H1 (cell line): ENCODE results near the gene GPC1. TPM values are rescaled to one million over a fixed set of nuclear protein-coding genes. Genes with fewer than 3 reads are reported as not detected.

ENCODE experiments used
- CTCF ChIA-PET: fragments of 300-600 bp; sonication (Branson Sonifier 250); formaldehyde crosslinking; loops from one replicate; lab custom pipeline; 2021; ENCODE audit not compliant: partially characterized antibody; lab: Charles Lee
- POLR2A ChIA-PET: fragments of 300-600 bp; sonication (Branson Sonifier 250); formaldehyde crosslinking; loops from one replicate; lab custom pipeline; 2021; ENCODE audit warnings: inconsistent platforms; ENCODE audit not compliant: partially characterized antibody; lab: Charles Lee
- DNase-seq, 2 experiments: peaks; one replicate each; pipeline versions ENCODE4 v3.0.0 to v3.0.0-alpha.2; 2010 to 2022; ENCODE audit warnings: low spot score in 2 of 2, low read depth in 1 of 2, mixed read lengths in 1 of 2
- FAIRE-seq: peaks from 2 replicates; lab custom pipeline; 2011; peaks lifted over from hg19 to GRCh38; lab: Jason Lieb, UNC
- H2AFZ ChIP-seq: 2 replicates; pipeline ENCODE4 v1.8.1; 2012; ENCODE audit warnings: low read length, inconsistent platforms
- H2AK5ac ChIP-seq: 2 replicates; pipeline ENCODE4 v1.6.1; 2013; ENCODE audit warnings: low read depth, low read length
- H2BK120ac ChIP-seq: replicated peaks from 2 replicates; pipeline ENCODE3; 2013; ENCODE audit warnings: low read depth, low read length, inconsistent platforms
- H2BK12ac ChIP-seq: 2 replicates; pipeline ENCODE4 v1.6.1; 2013; ENCODE audit warnings: low read depth, low read length
- H2BK15ac ChIP-seq: 2 replicates; pipeline ENCODE4 v1.6.1; 2013; ENCODE audit warnings: low read length
- H2BK20ac ChIP-seq: 2 replicates; pipeline ENCODE4 v1.6.1; 2013; ENCODE audit warnings: low read length
- H2BK5ac ChIP-seq: 2 replicates; pipeline ENCODE4 v1.6.1; 2013; ENCODE audit warnings: low read depth, low read length
- H3K14ac ChIP-seq: 2 replicates; pipeline ENCODE4 v1.6.1; 2013; ENCODE audit warnings: inconsistent platforms; ENCODE audit not compliant: insufficient read length
- H3K18ac ChIP-seq: 2 replicates; pipeline ENCODE4 v1.6.1; 2013; ENCODE audit warnings: low read length; ENCODE audit errors: extremely low read depth
- H3K23ac ChIP-seq: 2 replicates; pipeline ENCODE4 v1.6.1; 2013; ENCODE audit warnings: inconsistent platforms; ENCODE audit not compliant: insufficient read length
- H3K23me2 ChIP-seq: 2 replicates; pipeline ENCODE4 v1.6.1; 2013; ENCODE audit warnings: low read depth, low read length
- H3K27ac ChIP-seq: 2 replicates; pipeline ENCODE4 v1.6.1; 2011; ENCODE audit warnings: low read depth, low read length, inconsistent platforms
- H3K27me3 ChIP-seq, 4 experiments: replicated peaks in 1 of 4; 1 replicate in 1 of 4; 2 replicates in 3 of 4; pipeline versions ENCODE4 v1.6.1 to v1.8.1; 2011 to 2013; ENCODE audit warnings: low read length in 3 of 4, mild to moderate bottlenecking in 3 of 4, inconsistent platforms in 2 of 4, mixed read lengths in 2 of 4, moderate library complexity in 1 of 4; ENCODE audit not compliant: control insufficient read depth in 3 of 4, insufficient read depth in 3 of 4; ENCODE audit errors: extremely low read depth in 1 of 4
- H3K36me3 ChIP-seq, 4 experiments: 2 replicates each; pipeline versions ENCODE4 v1.6.1 to v1.8.1; 2011 to 2013; ENCODE audit warnings: mild to moderate bottlenecking in 4 of 4, low read length in 3 of 4, moderate library complexity in 2 of 4, control low read depth in 1 of 4, inconsistent platforms in 1 of 4; ENCODE audit not compliant: insufficient read depth in 4 of 4, control insufficient read depth in 2 of 4
- H3K4ac ChIP-seq: replicated peaks from 2 replicates; pipeline ENCODE3; 2013; ENCODE audit warnings: low read length, low read depth, mixed read lengths, inconsistent platforms; ENCODE audit not compliant: insufficient read length
- H3K4me1 ChIP-seq, 4 experiments: replicated peaks in 1 of 4; 1 replicate in 1 of 4; 2 replicates in 3 of 4; pipeline versions ENCODE4 v1.6.1 to v1.8.1; 2011 to 2013; ENCODE audit warnings: low read length in 3 of 4, inconsistent platforms in 2 of 4, mixed read lengths in 1 of 4; ENCODE audit not compliant: insufficient read depth in 4 of 4, control insufficient read depth in 3 of 4
- H3K4me2 ChIP-seq, 2 experiments: 2 replicates each; pipeline versions ENCODE4 v1.6.1 to v1.8.1; 2011 to 2013; ENCODE audit warnings: low read depth in 2 of 2, low read length in 2 of 2, control low read depth in 1 of 2, inconsistent platforms in 1 of 2, mild to moderate bottlenecking in 1 of 2; ENCODE audit not compliant: insufficient read depth in 1 of 2
- H3K4me3 ChIP-seq, 4 experiments: fragments of 200-600, 300-600 bp in 1 of 4; sonication (generic), shearing (Covaris generic), sonication (Bioruptor Twin) in 1 of 4; 2 replicates each; pipeline versions ENCODE4 v1.5.1 to v1.8.1; 2011 to 2016; ENCODE audit warnings: low read length in 4 of 4, low read depth in 3 of 4, control low read depth in 2 of 4, inconsistent platforms in 2 of 4, mild to moderate bottlenecking in 2 of 4, mixed read lengths in 1 of 4, moderate library complexity in 1 of 4; ENCODE audit not compliant: insufficient read depth in 2 of 4; ENCODE audit errors: extremely low read depth in 1 of 4
- H3K56ac ChIP-seq: replicated peaks from 2 replicates; pipeline ENCODE3; 2013; ENCODE audit warnings: low read depth, mild to moderate bottlenecking, mixed read lengths, low read length, inconsistent platforms; ENCODE audit not compliant: insufficient read length
- H3K79me1 ChIP-seq: 2 replicates; pipeline ENCODE4 v1.6.1; 2013; ENCODE audit warnings: low read depth, low read length, control low read depth
- H3K79me2 ChIP-seq, 2 experiments: 2 replicates each; pipeline versions ENCODE4 v1.6.1 to v1.8.1; 2012 to 2013; ENCODE audit warnings: low read length in 2 of 2, mild to moderate bottlenecking in 2 of 2, inconsistent platforms in 1 of 2; ENCODE audit not compliant: insufficient read depth in 2 of 2, control insufficient read depth in 1 of 2
- H3K9ac ChIP-seq, 4 experiments: replicated peaks in 1 of 4; 1 replicate in 1 of 4; 2 replicates in 3 of 4; pipeline versions ENCODE4 v1.6.1 to v1.8.1; 2011 to 2013; ENCODE audit warnings: low read depth in 3 of 4, low read length in 3 of 4, control low read depth in 2 of 4, mild to moderate bottlenecking in 2 of 4, moderate library complexity in 2 of 4, inconsistent platforms in 1 of 4; ENCODE audit errors: extremely low read depth in 1 of 4
- H3K9me3 ChIP-seq, 2 experiments: 2 replicates each; pipeline versions ENCODE4 v1.6.1 to v1.8.1; 2012 to 2013; ENCODE audit warnings: mild to moderate bottlenecking in 2 of 2, moderate library complexity in 2 of 2, control low read depth in 1 of 2, inconsistent platforms in 1 of 2, low read depth in 1 of 2, low read length in 1 of 2, mixed read lengths in 1 of 2; ENCODE audit not compliant: insufficient read depth in 2 of 2
- H4K20me1 ChIP-seq, 2 experiments: replicated peaks in 1 of 2; 2 replicates each; pipeline versions ENCODE3 to v1.8.1; 2011 to 2013; ENCODE audit warnings: inconsistent platforms in 2 of 2, low read length in 2 of 2, mild to moderate bottlenecking in 1 of 2; ENCODE audit not compliant: insufficient read depth in 2 of 2, control insufficient read depth in 1 of 2
- H4K5ac ChIP-seq: 2 replicates; pipeline ENCODE4 v1.6.1; 2013; ENCODE audit warnings: low read length, low read depth, mixed read lengths, inconsistent platforms; ENCODE audit not compliant: insufficient read length
- H4K8ac ChIP-seq: 2 replicates; pipeline ENCODE4 v1.8.0; 2013; ENCODE audit warnings: mild to moderate bottlenecking, moderate library complexity, low read length, inconsistent platforms; ENCODE audit not compliant: insufficient read depth; ENCODE audit errors: extremely low read depth
- H4K91ac ChIP-seq: replicated peaks from 2 replicates; pipeline ENCODE3; 2013; ENCODE audit warnings: low read length, mixed read lengths, inconsistent platforms; ENCODE audit not compliant: insufficient read length
- BACH1 ChIP-seq: IDR thresholded peaks from 2 replicates; pipeline ENCODE4 v1.6.1; 2012; ENCODE audit warnings: low read length, improper control_type of control experiment
- SAP30 ChIP-seq: fragments of 300-600 bp; sonication (generic); IDR thresholded peaks from 2 replicates; pipeline ENCODE4 v1.7.1; 2012; ENCODE audit warnings: low read length, moderate library complexity, mild to moderate bottlenecking, inconsistent platforms; ENCODE audit not compliant: insufficient read depth, insufficient replicate concordance
- WGBS, 2 experiments: shearing (Covaris generic) in 1 of 2; methylation state at CpG; one replicate each; pipeline versions ENCODE4 v1.1.6 to v1.1.7; 2013 to 2015; ENCODE audit warnings: low lambda C conversion rate in 2 of 2, mixed read lengths in 2 of 2, inconsistent platforms in 1 of 2, low coverage in 1 of 2, missing lambda C conversion rate in 1 of 2; ENCODE audit not compliant: insufficient replicate concordance in 2 of 2, insufficient coverage in 1 of 2, insufficient read length in 1 of 2; ENCODE audit errors: extremely low coverage in 1 of 2, missing lambda C conversion rate in 1 of 2; 5-methylcytosine and 5-hydroxymethylcytosine counted together
- polyA plus RNA-seq, 7 experiments: library from polyadenylated mRNA; depleted of rRNA in 3 of 7; stranded (reverse) in 5 of 7; unstranded in 2 of 7; fragments of >200 nt in 5 of 7; fragments of 200-250 nt in 2 of 7; gene quantifications; 1 replicate in 5 of 7; 2 replicates in 1 of 7; 4 replicates in 1 of 7; pipeline versions ENCODE4 v1.2.1 to v1.2.3, GENCODE V29; 2011 to 2013; ENCODE audit warnings: missing spikeins in 2 of 7, mixed read lengths in 2 of 7
- total RNA-seq: library from RNA; stranded (reverse); fragmentation: NEBNext Ultra II Directional; extraction: Animal tissue kit (Norgen Biotek cat#: 25700); gene quantifications from 2 replicates; pipeline ENCODE4 v1.2.1, GENCODE V29; 2021

GPC1 gene
- total and polyA plus RNA-seq, 2 of the 8 experiments (the other 6 are each of a cell fraction or from before 2014, with no cell fraction given) = 21.9 to 28.3 TPM

- Histone ChIP-seq H3K4me2 (no peak overlapping the region), H2BK120ac (no peak overlapping the region), H4K20me1 (peaks cover 2% of the 10 kb centered on the region in 2 experiments), H2BK15ac (no peak overlapping the region), H4K91ac (no peak overlapping the region), H3K9ac (no peak overlapping the region)
- TF ChIP-seq BACH1 (no peak), SAP30 (no peak)
- TF ChIP-seq, all 59 proteins: peak for 0
- H3K4me3 ChIP-seq = no peak overlapping the region
- H3K4ac ChIP-seq = no peak overlapping the region
- H4K5ac ChIP-seq = no peak overlapping the region
- peaks cover 0 to 1% of the 10 kb centered on the region in 2 experiments; a peak in 1 of 4 replicates for H3K79me2 ChIP-seq
- peaks cover 1 to 23% (median 10%) of the 10 kb centered on the region in 4 experiments for H3K27me3 ChIP-seq
- H3K56ac ChIP-seq = no peak overlapping the region
- H3K18ac ChIP-seq = no peak overlapping the region; the same call in 1 of the 2 replicates
- 0 out of 2 replicates have a peak overlapping the region, but pooled peaks have one; percentile 4 for H4K8ac ChIP-seq
- peaks cover 7% of the 10 kb centered on the region; the same call in 1 of the 2 replicates for H3K23me2 ChIP-seq
- CTCF ChIA-PET = no interaction called here
- H2AFZ ChIP-seq = no peak overlapping the region
- H2BK12ac ChIP-seq = no peak overlapping the region
- H2BK5ac ChIP-seq = no peak overlapping the region
- FAIRE-seq (no peak), DNase-seq (peak in 1 of 2 experiments; percentile 23)
- no peak overlapping the region for H2AK5ac ChIP-seq
- H3K27ac ChIP-seq = no peak overlapping the region
- no peak overlapping the region for H3K14ac ChIP-seq
- H3K79me1 ChIP-seq = no peaks in the 10 kb centered on the region
- WGBS, 2 experiments = 85% methylated on average over 12 of the region's 12 CpGs; no CpG with 5 or more reads in 1 of the 2 experiments
- H3K9me3 ChIP-seq = no peaks in the 10 kb centered on the region; a peak in 1 of 4 replicates
- peaks cover 0 to 14% (median under 1%) of the 10 kb centered on the region in 4 experiments; a peak in 6 of 7 replicates for H3K4me1 ChIP-seq
- H2BK20ac ChIP-seq = no peak overlapping the region
- H3K36me3 ChIP-seq = no peaks in the 10 kb centered on the region
- POLR2A ChIA-PET = no interaction called here
- H3K23ac ChIP-seq = no peak overlapping the region
Measured at GRCh38 chr2:240431661-240432424, 3.6 kb upstream of the GPC1 start.
